Activated CD4-positive, alpha-beta memory T cell treated with anti-CD3 and anti-CD28 coated beads for 36 hours (primary cell): ENCODE measurements around the gene PSMA7. TPM values are rescaled to one million over a fixed set of nuclear protein-coding genes. Genes with fewer than 3 reads are reported as not detected.
A peak's percentile ranks its signal among the peaks of the same experiment; 100 is the strongest.

Source experiments
- CTCF ChIA-PET: fragments of 350-600 bp; sonication (Branson Sonifier 250); formaldehyde crosslinking; loops from one replicate; lab custom pipeline; 2021; ENCODE audit warnings: antibody characterized with exemption, inconsistent platforms; lab: Charles Lee
- POLR2A ChIA-PET: fragments of 350-600 bp; sonication (Branson Sonifier 250); formaldehyde crosslinking; loops from one replicate; lab custom pipeline; 2021; ENCODE audit warnings: antibody characterized with exemption; lab: Charles Lee
- DNase-seq: peaks from one replicate; pipeline ENCODE4 v3.0.0-alpha.2; 2020
- H3K27ac Mint-ChIP-seq: one replicate; pipeline ENCODE4 v1.8.0; 2021; ENCODE audit warnings: mixed read lengths
- H3K27me3 Mint-ChIP-seq: one replicate; pipeline ENCODE4 v1.8.0; 2021; ENCODE audit warnings: mixed read lengths
- H3K36me3 Mint-ChIP-seq: one replicate; pipeline ENCODE4 v1.8.0; 2021; ENCODE audit warnings: mixed read lengths
- H3K4me1 Mint-ChIP-seq: one replicate; pipeline ENCODE4 v1.8.0; 2021; ENCODE audit warnings: low read depth, mixed read lengths
- H3K4me3 Mint-ChIP-seq: one replicate; pipeline ENCODE4 v1.8.0; 2021; ENCODE audit warnings: mild to moderate bottlenecking, mixed read lengths
- H3K9me3 Mint-ChIP-seq: one replicate; pipeline ENCODE4 v1.8.0; 2021; ENCODE audit warnings: mixed read lengths
- intact Hi-C: fragments of 100-400 bp; cut with micrococcal nuclease; formaldehyde crosslinking; loops from one replicate; pipeline ENCODE4 v1.15.1; 2023
- total RNA-seq, 2 experiments: library from RNA; stranded (reverse); gene quantifications; one replicate each; pipeline ENCODE4 v1.2.3, GENCODE V29; 2021

PSMA7 gene
- total RNA-seq, 2 experiments from 2014 or later: 301 to 316 TPM

DNA sequence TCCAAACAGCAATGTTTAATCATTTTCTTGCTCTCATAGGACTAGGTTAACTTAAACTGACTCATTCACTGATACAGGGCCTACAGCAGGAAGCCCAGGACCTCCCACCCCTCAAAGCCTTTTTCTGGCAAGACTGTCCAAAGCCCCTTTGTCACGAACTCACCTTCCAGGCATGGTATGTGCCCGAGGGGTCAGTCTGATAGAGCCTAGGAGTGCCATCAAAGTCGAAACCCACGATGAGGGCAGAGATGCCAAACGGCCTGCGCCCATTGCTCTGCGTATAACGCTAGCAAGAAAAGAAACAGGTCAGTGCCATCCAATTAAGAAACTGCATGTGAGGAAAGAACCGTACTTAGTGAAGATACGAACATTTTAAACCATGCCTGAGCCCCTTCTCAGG lies 4.3 kb downstream of the PSMA7 start:
- CTCF ChIA-PET: no interaction called here
- Mint-ChIP-seq H3K9me3 (no peaks in the 10 kb centered on the region), H3K4me1 (peaks cover 37% of the 10 kb centered on the region), H3K4me3 (no peak overlapping the region), H3K27me3 (no peaks in the 10 kb centered on the region), H3K36me3 (peaks cover 48% of the 10 kb centered on the region), H3K27ac (peak overlapping the region; percentile 54)
- no peak for DNase-seq
- POLR2A ChIA-PET: interaction anchor here (0.6 to 1.6 kb wide), 3 partner anchors 17 to 72 kb away, joined by 3 to 10 read pairs (median 3); partner anchors contain the start of genes LSM14B and MTG2
- intact Hi-C loops: no loop called here

GRCh38 chr20:62138204-62138543 lies 5.0 kb downstream of the PSMA7 start:
- no peak overlapping the region for H3K4me3 Mint-ChIP-seq
- peaks cover 52% of the 10 kb centered on the region for H3K36me3 Mint-ChIP-seq
- H3K27me3 Mint-ChIP-seq: no peaks in the 10 kb centered on the region
- intact Hi-C loops: no loop called here
- no peaks in the 10 kb centered on the region for H3K9me3 Mint-ChIP-seq
- H3K27ac Mint-ChIP-seq: peak overlapping the region; percentile 21
- DNase-seq: no peak
- H3K4me1 Mint-ChIP-seq: peaks cover 43% of the 10 kb centered on the region
- ChIA-PET CTCF (interaction anchor here (1.3 to 1.5 kb wide), 2 partner anchors 72 to 127 kb away, joined by 4 to 5 read pairs; no protein-coding TSS in a partner anchor), POLR2A (interaction anchor here (0.7 to 1.6 kb wide), 2 partner anchors 16 to 71 kb away, joined by 3 to 10 read pairs; partner anchors contain the start of gene LSM14B)

DNA sequence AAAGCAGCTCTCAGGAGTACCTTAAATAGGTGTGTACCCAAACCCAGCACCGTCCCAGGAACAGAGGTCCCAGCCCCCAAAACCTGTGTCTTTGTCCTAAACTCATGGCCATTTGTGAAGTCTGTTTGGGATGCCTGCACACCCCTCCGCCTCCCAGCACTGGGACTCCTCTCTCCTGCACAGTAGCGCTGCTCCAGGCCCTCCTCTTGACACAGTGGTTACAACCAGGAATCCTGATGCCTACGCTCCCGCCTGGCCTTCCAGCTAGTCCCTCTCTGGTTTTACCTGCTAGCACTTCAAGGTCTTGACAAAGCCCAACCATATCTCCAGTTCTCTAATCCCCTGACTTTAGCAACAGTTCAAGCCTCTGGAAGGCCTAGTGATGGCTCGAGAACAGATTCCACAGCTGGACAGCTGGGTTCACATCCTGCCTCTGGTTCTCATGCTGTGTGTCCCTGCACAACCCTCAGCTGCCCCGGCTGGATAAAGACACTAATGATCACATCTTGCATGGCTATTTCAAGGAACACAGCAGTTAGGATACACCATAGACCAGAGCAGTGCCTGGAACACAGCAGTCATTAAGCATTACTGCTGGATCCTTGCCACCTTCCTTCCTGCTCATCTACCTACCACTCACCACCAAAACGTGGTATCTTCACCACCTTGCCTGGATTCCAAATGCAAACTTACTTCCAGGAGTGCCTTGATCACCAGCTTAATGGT lies 5.6 kb downstream of the PSMA7 start:
- Mint-ChIP-seq H3K27me3 (no peaks in the 10 kb centered on the region), H3K4me1 (peaks cover 45% of the 10 kb centered on the region), H3K36me3 (peaks cover 53% of the 10 kb centered on the region), H3K4me3 (no peak overlapping the region), H3K9me3 (no peaks in the 10 kb centered on the region), H3K27ac (peak overlapping the region; percentile 21)
- POLR2A ChIA-PET: interaction anchor here (1.6 kb wide), 1 partner anchor 16 kb away, joined by 10 read pairs; the partner anchor contains the start of gene LSM14B
- intact Hi-C loops: loop anchor here (1.0 kb wide), 2 partner anchors 71 to 127 kb away; no protein-coding TSS in a partner anchor
- CTCF ChIA-PET: interaction anchor here (1.3 to 1.5 kb wide), 2 partner anchors 71 to 127 kb away, joined by 4 to 5 read pairs; no protein-coding TSS in a partner anchor
- DNase-seq: no peak

DNA sequence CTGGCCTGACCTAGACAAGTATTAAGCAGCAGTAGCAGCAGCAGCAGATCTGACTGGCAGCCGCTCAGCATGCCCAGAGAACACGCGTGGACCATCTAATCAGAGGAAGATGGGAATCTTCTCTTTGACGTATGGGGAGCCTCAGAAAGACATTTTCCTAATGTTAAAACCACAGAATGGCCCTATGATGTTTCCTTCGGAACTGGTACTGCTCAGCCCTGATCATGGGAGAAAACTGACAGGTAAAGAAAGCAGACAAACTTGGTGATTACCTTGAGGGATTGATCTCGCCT lies 6.2 kb downstream of the PSMA7 start:
- H3K27me3 Mint-ChIP-seq: no peaks in the 10 kb centered on the region
- no peak overlapping the region for H3K27ac Mint-ChIP-seq
- H3K9me3 Mint-ChIP-seq: no peaks in the 10 kb centered on the region
- POLR2A ChIA-PET: no interaction called here
- peaks cover 50% of the 10 kb centered on the region for H3K4me1 Mint-ChIP-seq
- no peak overlapping the region for H3K4me3 Mint-ChIP-seq
- intact Hi-C loops: loop anchor here (1.0 kb wide), 2 partner anchors 71 to 127 kb away; no protein-coding TSS in a partner anchor
- DNase-seq: no peak
- CTCF ChIA-PET: interaction anchor here (1.0 to 1.5 kb wide), 4 partner anchors 15 to 126 kb away, joined by 3 to 5 read pairs (median 4); partner anchors contain the start of gene LSM14B
- peaks cover 56% of the 10 kb centered on the region for H3K36me3 Mint-ChIP-seq

GRCh38 chr20:62136283-62137091 lies 6.7 kb downstream of the PSMA7 start:
- Mint-ChIP-seq H3K4me3 (no peak overlapping the region), H3K27ac (peak overlapping the region; percentile 32), H3K36me3 (peaks cover 59% of the 10 kb centered on the region), H3K4me1 (peaks cover 49% of the 10 kb centered on the region), H3K27me3 (no peaks in the 10 kb centered on the region), H3K9me3 (no peaks in the 10 kb centered on the region)
- intact Hi-C loops: loop anchor here (1.0 kb wide), 2 partner anchors 70 to 126 kb away; no protein-coding TSS in a partner anchor
- peak; percentile 76 for DNase-seq
- ChIA-PET POLR2A (interaction anchor here (1.0 to 2.0 kb wide), 2 partner anchors 10 to 12 kb away, joined by 5 to 7 read pairs; no protein-coding TSS in a partner anchor), CTCF (interaction anchor here (0.8 to 2.2 kb wide), 8 partner anchors 10 to 131 kb away, joined by 3 to 22 read pairs (median 4); partner anchors contain the start of gene LSM14B)

DNA sequence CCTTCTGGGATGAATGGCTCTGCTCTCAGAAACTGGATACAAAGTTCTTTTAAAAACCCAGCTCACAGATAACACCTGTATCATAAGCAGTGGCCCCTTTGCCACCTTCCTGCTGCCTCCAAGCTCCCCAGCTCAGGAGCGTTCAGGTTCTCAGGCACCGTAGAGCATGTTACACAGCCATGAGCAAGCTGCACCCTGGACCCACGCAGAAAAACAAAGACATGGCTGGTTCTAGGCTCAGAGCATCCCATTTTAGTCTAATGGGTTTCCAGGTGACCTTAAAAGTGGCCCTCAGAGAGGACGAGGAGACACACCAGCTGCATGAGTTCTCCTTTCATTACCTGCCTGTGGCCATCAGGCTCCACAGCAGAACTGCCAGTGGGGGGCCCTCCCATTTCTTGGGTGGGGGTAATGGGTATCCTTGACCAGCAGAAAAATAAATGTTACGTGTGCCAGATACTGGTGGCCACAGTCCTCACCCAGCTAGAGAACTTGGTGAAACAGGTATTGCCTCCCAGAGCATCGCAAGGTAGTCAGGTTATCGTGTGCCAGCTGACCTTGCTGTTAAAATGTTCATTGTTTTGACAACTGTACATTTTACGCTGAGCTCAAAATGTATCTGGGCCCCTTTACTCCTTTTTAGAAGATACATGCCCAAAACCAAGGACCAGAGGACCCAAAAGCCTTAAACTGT lies 7.5 kb downstream of the PSMA7 start:
- DNase-seq: no peak
- H3K36me3 Mint-ChIP-seq: peaks cover 62% of the 10 kb centered on the region
- no peaks in the 10 kb centered on the region for H3K27me3 Mint-ChIP-seq
- POLR2A ChIA-PET: interaction anchor here (1.0 to 2.0 kb wide), 2 partner anchors 9 to 12 kb away, joined by 5 to 7 read pairs; no protein-coding TSS in a partner anchor
- peaks cover 43% of the 10 kb centered on the region for H3K4me1 Mint-ChIP-seq
- no peak overlapping the region for H3K4me3 Mint-ChIP-seq
- CTCF ChIA-PET: interaction anchor here (0.8 to 2.2 kb wide), 7 partner anchors 9 to 131 kb away, joined by 3 to 22 read pairs (median 4); partner anchors contain the start of gene LSM14B
- H3K27ac Mint-ChIP-seq: peak overlapping the region; percentile 32
- no peaks in the 10 kb centered on the region for H3K9me3 Mint-ChIP-seq
- intact Hi-C loops: no loop called here

DNA sequence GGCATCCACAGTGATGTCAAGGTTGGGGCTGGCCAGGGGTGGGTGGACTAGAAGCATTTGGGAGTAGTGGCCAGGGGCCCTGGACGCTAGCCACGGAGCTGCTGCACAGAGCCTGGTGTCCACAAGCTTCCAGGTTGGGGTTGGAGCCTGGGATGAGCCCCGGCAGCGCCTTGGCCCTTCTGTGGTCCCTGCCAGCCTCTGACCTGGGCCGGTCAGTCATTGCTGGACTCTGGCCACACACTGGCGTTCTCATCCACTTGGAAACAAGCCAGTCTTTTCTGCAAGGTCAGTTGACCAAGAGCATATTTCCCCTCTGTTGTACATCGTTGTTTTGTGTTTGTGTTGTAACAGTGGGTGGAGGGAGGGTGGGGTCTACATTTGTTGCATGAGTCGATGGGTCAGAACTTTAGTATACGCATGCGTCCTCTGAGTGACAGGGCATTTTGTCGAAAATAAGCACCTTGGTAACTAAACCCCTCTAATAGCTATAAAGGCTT lies 8.4 kb downstream of the PSMA7 start:
- Mint-ChIP-seq H3K4me1 (peaks cover 36% of the 10 kb centered on the region), H3K27me3 (no peaks in the 10 kb centered on the region), H3K4me3 (no peak overlapping the region), H3K9me3 (no peaks in the 10 kb centered on the region), H3K27ac (no peak overlapping the region), H3K36me3 (peaks cover 63% of the 10 kb centered on the region)
- POLR2A ChIA-PET: interaction anchor here (2.0 kb wide), 1 partner anchor 8 kb away, joined by 7 read pairs; no protein-coding TSS in a partner anchor
- CTCF ChIA-PET: interaction anchor here (0.7 to 2.2 kb wide), 3 partner anchors 11 to 388 kb away, joined by 3 to 22 read pairs (median 3); no protein-coding TSS in a partner anchor
- no peak for DNase-seq
- intact Hi-C loops: no loop called here

DNA sequence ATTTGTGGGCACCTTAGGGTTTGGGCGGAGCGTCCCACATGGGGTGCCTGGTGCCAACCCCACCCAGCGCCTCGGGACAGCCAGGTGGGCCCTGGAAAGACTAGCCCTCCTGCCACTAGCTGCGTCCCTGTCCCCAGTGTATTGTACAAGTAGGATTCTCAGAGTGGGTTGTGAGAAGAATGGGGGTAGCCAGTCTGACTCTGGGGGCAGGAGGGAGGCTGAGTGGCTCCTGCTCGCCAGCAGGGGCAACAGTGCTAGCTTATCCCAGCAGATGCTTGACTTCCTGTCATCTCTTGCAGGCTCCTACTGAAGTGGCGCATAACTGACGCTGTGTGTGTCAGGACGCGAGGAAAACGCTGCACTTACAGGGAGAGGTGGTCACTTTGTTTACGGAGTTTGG lies 9.3 kb downstream of the PSMA7 start:
- H3K36me3 Mint-ChIP-seq: peaks cover 55% of the 10 kb centered on the region
- intact Hi-C loops: no loop called here
- DNase-seq: no peak
- POLR2A ChIA-PET: interaction anchor here (1.1 kb wide), 1 partner anchor 9 kb away, joined by 3 read pairs; the partner anchor contains the start of genes PSMA7 and SS18L1
- H3K4me3 Mint-ChIP-seq: no peak overlapping the region
- H3K27ac Mint-ChIP-seq: peak overlapping the region; percentile 67
- peaks cover 33% of the 10 kb centered on the region for H3K4me1 Mint-ChIP-seq
- no peaks in the 10 kb centered on the region for H3K9me3 Mint-ChIP-seq
- CTCF ChIA-PET: interaction anchor here (0.9 kb wide), 1 partner anchor 123 kb away, joined by 4 read pairs; no protein-coding TSS in a partner anchor
- no peaks in the 10 kb centered on the region for H3K27me3 Mint-ChIP-seq

DNA sequence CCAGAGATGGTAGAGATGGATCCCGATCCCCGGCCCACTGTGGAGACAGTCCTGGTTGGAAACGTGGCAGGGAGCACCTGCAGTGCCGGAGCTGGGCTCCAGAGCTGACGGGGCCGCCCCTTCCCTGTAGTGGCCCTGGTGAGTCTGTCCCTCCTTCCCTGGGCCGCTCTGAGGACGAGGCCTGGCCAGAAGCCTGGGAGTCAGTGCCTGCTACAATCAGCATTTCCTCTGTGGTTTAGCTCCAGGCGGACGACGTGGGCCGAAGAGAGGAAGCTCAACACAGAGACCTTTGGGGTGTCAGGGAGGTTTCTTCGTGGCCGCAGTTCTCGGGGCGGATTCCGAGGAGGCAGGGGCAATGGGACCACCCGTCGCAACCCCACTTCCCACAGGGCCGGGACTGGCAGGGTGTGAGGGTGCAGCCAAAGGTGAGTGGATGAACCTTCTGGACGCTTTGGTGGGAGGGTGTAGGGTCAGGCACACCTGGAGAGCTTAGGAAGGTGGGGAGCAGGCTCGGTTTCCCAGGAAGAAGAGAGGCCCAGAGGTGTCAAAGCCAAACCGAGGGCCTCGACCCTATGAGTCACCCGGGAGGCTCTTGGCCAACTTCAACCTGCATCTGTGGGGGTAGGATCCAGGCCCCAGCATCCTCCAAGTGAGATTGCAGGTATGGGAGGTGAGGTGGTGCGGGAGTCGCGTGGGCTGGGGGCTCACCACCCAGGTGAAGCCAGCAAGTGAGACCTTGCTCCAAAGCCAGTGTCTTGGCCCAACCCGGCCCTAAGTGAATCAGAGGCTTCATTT lies 9.9 kb downstream of the PSMA7 start:
- H3K27me3 Mint-ChIP-seq: no peaks in the 10 kb centered on the region
- no peak for DNase-seq
- POLR2A ChIA-PET: interaction anchor here (0.6 to 1.1 kb wide), 2 partner anchors 10 to 11 kb away, joined by 3 read pairs; partner anchors contain the start of genes PSMA7 and SS18L1
- peaks cover 33% of the 10 kb centered on the region for H3K4me1 Mint-ChIP-seq
- peaks cover 57% of the 10 kb centered on the region for H3K36me3 Mint-ChIP-seq
- no peaks in the 10 kb centered on the region for H3K9me3 Mint-ChIP-seq
- intact Hi-C loops: no loop called here
- H3K4me3 Mint-ChIP-seq: no peak overlapping the region
- peak overlapping the region; percentile 67 for H3K27ac Mint-ChIP-seq
- CTCF ChIA-PET: interaction anchor here (0.9 to 1.4 kb wide), 3 partner anchors 8 to 122 kb away, joined by 3 to 8 read pairs (median 4); no protein-coding TSS in a partner anchor

DNA sequence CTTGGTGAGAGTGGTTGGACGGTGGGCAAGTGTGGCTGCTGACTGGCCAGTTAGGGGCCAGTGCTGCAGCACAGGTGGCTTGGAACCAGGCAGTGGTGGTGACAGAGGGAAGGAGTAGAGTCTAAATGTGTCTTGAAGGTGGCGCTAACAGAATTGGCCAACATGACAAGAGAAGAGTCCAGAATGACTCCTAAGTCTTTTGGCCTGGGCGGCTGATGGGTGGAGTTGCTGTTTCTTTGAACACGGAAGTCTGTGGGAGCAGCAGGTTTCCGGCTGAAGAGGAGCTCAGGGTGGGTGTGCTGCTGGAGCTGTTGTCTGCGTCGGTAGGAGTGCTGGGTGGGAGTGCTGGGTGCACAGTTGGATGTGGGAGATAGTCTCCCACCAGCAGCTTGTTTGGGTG lies 10.8 kb downstream of the PSMA7 start:
- ChIA-PET POLR2A (no interaction called here), CTCF (interaction anchor here (1.1 to 1.4 kb wide), 2 partner anchors 9 to 11 kb away, joined by 3 to 8 read pairs; no protein-coding TSS in a partner anchor)
- H3K4me3 Mint-ChIP-seq: no peak overlapping the region
- peaks cover 52% of the 10 kb centered on the region for H3K36me3 Mint-ChIP-seq
- no peaks in the 10 kb centered on the region for H3K27me3 Mint-ChIP-seq
- peaks cover 25% of the 10 kb centered on the region for H3K4me1 Mint-ChIP-seq
- intact Hi-C loops: no loop called here
- H3K9me3 Mint-ChIP-seq: no peaks in the 10 kb centered on the region
- peak overlapping the region; percentile 44 for H3K27ac Mint-ChIP-seq
- DNase-seq: no peak
